ENCODE results near the gene RNF168.
"Not testable (repeated sequence)": the region's sequence is repeated elsewhere in the genome, so short reads cannot be mapped to it uniquely, and the experiment has no call there.

The RNF168 gene

DNA sequence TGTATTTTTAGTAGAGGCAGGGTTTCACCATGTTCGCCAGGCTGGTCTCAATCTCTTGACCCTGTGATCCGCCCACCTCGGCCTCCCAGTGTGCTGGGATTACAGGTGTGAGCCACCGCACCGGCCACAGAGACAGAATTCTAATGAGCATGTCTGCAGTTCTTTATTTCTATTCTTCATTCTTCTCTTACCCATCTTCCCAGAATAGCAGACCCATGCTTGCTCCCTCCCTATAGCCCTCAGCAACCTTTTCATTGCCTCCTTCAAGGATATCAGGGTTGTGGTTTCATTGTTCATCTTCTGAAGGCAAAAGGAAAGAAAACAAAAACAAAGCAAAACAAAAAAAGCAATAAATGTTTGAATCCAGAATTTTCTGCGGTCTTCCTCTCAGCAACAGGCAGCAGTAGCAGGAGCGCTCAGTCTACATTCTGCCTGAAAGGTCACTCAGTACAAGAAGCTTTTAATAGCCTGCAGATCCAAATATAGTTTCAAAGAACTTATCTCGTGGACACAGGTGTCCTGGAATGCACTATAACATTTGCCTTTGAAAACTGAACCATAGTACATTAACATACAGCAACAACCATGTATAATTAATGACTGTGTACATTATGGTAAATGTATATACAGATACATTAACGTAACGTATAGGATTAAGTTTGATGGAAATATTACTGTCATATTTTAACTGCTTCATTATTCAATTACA, 11.5 kb upstream of the RNF168 start, which contains the start of gene SMCO1:
TSS of gene SMCO1 (minus strand) at position 434 of the 709 bp plus-strand sequence. CDS start at position 297, 137 bp downstream.
- DNase-seq = no peak

DNA sequence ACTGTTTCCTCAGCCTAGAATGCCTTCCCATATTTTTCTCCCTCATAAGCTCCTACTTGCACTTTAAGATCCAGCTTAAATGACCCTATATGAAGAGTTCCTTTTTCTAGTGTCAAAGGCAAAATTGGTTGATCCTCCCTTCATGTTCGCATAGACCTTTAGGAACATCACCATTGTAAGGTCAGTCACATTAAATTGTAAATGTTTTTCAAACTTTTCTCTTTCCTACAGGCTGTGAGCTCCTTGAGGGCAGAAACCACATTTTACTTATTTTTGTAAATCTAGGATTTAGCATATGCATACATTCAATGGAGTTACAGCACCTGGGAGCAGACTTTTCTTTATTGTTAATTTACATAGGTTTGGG, 10.8 kb upstream of the RNF168 start:
- no peak for DNase-seq

DNA sequence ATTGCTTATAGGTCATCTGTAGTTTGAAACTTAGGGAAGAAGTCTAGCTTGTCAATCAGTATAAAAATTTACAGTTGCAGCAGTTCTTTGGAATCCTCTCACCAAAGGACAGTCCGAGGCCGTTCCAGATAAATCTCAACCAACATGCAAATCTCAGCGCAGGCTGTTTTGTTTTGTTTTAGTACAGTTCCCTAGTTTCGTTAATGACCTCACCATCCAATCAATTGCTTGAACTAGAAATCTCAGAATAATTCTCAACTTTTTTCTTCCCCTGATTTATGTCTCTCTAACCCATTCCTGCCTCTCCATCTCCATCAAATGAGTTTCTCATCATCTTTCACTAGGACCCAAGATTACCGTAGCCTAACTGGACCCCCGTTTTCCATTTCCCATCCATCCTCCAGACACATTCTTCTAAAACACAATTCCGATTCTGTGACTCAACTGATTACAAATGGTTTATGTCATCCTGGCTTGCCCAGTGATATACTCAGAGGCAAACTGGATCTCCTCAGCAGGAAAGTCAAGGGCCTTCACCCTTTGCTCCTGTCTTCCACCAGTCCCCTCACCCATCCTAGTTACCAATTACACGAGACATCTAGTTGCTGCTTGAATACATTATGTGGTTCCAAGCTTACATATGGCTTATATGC, 10.3 kb upstream of the RNF168 start:
- no peak for DNase-seq

DNA sequence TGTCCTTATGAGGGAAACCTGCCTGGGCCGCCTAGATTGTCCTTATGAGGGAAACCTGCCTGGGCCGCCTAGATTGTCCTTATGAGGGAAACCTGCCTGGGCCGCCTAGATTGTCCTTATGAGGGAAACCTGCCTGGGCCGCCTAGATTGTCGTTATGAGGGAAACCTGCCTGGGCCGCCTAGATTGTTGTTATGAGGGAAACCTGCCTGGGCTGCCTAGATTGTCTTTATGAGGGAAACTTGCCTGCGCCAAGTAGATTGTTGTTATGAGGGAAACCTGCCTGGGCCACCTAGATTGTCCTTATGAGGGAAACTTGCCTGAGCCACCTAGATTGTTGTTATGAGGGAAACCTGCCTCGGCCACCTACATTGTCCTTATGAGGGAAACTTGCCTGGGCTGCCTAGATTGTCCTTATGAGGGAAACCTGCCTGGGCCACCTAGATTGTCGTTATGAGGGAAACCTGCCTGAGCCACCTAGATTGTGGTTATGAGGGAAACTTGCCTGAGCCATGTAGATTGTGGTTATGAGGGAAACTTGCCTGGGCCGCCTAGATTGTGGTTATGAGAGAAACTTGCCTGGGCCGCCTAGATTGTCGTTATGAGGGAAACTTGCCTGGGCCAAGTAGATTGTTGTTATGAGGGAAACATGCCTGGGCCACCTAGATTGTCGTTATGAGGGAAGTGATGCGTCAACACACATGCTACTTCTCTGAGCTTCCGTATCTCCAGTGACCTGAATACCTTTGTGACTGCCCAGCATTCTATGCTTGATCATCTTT, 8.3 kb upstream of the RNF168 start:
- not testable (repeated sequence) for DNase-seq

DNA sequence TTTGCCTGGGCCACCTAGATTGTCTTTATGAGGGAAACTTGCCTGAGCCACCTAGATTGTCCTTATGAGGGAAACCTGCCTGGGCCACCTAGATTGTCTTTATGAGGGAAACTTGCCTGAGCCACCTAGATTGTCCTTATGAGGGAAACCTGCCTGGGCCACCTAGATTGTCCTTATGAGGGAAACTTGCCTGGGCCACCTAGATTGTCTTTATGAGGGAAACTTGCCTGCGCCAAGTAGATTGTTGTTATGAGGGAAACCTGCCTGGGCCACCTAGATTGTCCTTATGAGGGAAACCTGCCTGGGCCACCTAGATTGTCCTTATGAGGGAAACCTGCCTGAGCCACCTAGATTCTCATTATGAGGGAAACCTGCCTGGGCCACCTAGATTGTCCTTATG, 7.5 kb upstream of the RNF168 start:
- not testable (repeated sequence) for DNase-seq

DNA sequence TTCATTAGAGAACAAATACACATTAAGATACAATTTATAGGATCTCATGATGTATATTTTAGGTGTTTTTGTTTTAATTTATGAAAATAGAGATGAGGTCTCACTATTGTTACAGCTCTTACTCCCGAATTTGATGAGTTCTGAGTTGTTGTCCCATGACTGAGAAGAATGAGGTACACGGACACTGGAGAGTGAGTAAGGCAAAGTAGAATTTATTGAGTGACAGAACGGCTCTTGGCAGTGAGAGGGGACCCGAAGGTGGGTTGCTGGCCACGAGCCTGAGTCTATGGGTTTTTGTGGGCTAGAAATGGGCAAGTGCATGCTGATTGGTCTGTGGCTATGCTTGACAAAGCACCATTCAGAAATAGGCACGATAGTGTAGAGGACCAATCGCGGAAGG, 3.1 kb upstream of the RNF168 start:
- DNase-seq = no peak

DNA sequence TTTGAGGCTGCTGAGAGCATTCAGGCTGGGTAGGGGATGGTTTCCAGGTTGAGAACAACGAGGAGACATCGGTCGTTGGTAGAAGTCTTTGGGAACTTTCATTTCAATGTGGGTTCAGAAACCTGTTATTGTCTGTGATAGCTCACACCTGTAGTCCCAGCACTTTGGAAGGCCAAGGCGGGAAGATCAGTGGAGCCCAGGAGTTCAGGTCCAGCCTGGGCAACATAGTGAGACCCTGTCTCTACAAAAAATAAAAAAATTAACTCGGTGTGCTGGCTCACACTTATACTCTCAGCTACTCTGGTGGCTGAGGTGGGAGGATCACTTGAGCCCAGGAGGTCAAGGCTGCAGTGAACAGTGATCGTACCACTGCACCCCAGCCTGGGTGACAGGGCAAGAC, 988 bp upstream of the RNF168 start:
- DNase-seq = no peak

DNA sequence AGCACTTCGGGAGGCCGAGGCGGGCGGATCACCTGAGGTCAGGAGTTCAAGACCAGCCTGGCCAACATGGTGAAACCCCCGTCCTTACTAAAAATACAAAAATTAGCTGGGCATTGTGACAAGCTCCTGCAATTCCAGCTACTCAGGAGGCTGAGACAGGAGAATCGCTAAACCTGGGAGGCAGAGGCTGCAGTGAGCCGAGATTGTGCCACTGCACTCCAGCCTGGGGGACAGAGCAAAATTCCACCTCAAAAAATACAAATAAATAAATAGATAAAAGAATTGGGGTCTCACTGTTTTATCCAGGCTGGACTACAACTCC, 470 bp upstream of the RNF168 start:
- not testable (repeated sequence) for DNase-seq

DNA sequence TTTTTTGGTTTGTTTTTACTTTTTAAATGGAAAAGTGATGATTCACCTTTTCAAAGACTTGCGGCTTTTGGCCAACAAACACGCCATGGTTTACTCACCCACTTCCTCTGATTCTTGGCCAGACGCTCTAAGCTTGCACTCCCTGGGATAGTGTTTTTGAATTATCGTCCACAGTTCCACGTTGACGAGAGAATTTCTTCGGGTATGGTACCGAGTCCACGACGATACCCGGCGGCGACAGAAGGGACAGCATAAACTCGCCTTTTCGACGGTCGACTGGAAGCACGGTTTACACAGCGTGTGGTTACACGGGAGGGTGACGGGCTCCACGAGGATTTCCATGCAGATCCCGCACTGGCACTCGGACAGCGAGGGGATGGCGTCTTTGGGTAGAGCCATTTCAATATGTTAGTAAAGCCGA, 783 bp downstream of the RNF168 start:
- peak; percentile 84 for DNase-seq

DNA sequence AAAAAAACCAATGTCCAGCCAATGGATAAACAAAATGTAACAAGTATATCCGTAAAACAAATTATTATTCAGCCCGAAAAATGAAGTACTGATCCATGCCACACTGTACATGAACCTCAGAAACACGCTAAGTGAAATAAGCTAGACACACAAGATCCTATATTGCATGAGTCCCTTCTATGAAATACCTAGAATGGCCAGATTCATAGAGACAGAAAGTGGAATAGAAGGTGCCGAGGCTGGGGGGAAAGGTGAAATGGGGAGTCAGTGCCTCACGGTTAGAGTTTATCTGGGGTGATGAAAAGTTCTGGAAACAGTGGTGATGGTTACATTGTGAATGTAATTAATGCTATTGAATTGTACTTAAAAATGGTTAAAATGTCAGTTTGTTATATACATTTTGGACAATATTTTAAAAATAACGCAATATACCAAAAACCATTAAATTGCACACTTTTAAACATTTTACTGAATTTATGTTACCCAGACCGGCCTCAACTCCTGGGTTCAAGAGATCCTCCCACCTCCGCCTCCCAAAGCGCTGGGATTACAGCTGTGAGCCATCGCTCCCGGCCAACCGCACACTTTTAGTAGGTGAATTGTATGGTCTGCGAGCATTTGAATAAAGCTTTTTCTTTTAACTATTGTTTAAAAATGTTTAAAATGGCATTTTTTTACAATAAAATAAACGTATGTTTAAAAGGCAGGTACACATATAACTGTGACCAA, 2.1 kb downstream of the RNF168 start:
- DNase-seq = peak; percentile 35

DNA sequence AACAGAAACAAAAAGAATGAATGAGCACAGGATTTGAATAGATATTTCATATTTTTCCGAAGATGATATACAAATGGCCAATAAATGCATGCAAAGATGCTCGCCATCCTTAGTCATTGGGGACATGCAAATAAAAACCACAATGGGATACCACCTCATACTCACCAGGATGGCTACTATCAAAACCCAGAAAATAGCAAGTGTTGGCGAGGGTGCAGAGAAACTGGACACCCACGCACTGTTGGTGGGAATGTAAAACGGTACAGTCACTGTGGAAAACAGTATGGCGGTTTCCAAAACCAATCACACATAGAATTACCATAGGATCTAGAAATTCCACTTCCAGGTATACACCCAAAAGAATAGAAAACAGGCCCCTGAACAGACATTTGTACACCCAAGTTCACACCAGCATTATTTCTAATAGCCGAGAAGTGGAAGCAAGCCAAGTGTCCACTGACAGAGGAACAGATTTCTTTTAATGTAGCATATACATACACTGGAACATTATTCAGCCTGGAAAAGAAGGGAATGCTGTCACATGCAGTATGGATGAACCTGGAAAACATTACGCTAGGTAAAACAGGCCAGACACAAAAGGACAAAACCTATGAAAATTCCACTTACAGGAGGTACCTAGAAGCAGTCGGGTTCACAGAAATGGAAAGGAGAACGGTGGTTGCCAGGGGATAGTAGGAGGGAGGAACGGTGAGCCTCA, 3.6 kb downstream of the RNF168 start:
- no peak for DNase-seq

DNA sequence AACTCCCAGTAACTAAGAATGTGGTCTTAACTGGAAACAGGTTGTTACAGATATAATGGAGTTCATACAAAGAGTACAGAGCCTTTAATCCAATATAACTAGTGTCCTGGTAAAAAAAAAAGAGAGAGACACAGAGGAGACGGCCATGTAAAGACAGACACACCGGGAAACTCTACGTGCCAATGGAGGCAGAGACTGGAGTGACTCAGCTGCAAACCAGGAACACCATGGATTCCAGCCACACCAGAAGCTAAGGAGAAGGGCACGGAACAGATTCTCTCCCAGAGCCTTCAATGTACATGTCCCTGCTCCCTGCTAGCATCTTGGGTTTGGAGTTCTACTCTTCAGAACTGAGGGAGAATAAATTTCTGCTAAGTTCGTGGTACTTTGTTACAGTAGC, 4.5 kb downstream of the RNF168 start:
- peak; percentile 11 for DNase-seq

DNA sequence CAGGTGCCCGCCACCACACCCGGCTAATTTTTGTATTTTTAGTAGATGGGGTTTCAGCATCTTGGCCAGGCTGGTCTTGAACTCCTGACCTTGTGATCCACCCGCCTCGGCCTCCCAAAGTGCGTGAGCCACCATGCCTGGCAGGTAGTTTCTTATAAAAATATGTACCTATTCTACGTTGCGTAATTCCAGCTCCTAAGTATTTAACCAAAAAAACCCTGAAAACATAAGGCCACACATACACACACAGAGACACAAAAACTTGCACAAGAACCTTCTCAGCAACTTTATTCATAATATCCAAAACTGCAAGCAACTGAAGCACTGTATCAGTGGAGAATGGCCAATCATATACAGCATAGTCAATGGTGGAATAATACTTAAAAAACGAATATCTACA, 5.3 kb downstream of the RNF168 start:
- DNase-seq = no peak

DNA sequence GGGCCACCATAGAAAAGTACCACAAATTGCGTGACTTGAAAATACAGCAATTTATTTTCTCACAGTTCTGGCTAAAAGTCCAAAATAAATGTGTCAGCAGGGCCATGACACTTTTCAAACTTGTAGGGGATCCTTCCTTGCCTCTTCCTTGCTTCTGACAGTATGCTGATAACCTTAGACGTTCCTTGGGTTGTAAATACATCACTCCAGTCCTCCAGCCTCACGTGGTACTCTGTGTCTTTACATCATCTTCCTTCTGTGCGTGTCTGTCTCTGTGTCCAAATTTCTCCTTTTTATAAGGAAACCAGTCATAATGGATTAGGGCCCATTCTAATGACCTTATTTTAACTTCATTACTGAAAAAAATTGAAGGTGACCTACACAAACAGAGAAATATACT, 7.4 kb downstream of the RNF168 start:
- DNase-seq = no peak

DNA sequence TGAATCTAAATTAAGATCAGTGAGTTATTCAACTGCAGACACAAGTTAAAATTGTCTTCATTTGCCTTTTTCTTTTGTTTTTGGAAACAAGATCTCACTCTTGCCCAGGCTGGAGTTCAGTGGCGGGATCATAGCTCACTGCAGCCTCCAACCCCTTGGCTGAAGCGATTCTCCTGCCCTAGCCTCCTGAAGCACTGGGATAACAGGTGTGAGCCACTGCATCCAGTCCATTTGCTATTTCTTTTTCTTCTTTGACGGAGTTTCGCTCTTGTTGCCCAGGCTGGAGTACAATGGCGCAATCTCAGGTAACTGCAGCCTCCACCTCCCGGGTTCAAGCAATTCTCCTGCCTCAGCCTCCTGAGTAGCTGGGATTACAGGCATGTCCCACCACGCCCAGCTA, 10.3 kb downstream of the RNF168 start:
- DNase-seq = no peak

DNA sequence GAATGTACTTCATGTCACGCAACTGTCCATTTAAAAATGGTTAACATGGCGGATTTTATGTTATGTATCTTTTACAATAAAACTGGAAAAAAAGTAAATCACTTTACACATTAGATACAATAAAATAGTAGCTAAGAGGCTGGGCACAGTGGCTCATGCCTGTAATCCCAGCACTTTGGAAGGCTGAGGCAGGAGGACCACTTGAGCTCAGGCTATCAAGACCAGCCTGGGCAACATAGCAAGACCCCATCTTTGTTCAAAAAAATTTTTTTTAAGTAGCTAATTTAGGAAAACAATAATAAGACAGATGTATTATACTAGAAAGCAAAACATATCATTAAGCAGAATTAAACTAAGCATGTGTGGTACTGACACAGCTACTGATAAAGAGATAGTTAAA, 11.5 kb downstream of the RNF168 start:
- DNase-seq = no peak

DNA sequence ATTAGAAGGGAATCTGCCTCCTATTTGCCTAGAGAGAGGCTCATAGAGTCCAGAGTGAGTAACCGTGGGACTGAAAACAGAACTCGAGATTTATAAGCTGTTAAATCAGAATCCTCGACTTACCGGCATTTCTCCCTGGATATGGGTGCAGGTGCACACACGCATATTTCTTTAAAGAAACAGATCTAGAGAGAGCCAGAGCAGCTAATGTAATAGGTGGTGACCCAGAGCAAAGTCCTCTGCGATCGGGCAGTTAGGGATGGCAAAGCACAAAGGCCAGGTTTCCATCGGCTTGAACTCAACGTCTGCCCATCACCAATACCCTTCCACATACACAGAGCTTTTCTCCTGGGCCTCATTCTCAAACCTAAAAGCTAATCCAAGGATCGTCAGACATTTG, 13.8 kb downstream of the RNF168 start:
- no peak for DNase-seq

DNA sequence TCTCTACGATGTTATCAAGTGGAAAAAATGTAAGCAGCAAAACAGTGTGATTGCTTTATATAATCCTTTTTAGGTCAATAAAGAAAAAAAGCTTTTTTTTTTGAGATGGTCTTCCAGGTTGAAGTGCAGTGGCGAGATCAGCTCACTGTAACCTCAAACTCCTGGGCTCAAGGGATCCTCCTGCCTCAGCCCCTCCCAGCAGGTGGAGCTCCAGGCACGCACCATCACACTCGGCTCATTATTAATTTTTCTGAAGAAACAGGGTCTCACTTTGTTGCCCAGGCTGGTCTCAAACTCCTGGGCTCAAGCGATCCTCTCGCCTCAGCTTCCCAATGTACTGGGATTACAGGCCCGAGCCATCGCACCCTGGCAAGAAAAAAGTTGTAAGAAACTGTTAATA, 17.3 kb downstream of the RNF168 start:
- no peak for DNase-seq

DNA sequence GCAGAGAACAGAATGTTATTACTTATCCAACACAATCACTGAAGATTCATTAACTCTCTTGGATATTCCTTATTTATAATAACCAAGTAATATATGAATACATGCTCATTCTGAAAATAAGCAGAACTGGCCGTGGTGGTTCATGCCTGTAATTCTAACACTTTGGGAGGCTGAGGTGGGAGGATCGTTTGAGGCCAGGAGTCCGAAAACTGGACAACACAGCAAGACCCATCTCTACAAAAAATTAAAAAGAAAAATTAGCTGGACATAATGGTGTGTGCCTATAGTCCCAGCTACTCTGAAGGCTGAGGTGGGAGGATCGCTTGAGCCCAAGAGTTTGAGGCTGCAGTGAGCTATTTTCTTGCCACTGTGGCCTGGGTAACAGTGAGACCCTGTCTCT, 25.9 kb downstream of the RNF168 start:
- DNase-seq = no peak

DNA sequence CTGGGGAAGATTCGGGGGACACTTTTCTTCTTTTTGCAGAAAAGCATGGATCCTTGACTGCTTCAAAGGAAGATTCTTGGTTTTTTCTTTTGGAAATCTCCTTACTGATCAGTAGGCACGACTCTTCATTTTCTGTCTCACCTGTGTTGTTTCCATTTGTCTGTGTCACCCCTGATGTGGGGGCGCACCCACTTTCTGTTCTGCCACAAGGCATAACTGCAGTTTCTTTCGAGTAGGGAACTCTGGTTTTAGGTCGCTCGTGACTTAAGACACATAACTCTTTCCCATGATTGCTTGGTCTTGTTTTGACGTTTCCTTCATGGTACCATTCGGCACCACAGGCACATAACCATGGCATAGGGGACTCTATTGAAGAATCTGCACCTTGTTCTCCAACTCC, 31.3 kb downstream of the RNF168 start:
- DNase-seq = no peak

DNA sequence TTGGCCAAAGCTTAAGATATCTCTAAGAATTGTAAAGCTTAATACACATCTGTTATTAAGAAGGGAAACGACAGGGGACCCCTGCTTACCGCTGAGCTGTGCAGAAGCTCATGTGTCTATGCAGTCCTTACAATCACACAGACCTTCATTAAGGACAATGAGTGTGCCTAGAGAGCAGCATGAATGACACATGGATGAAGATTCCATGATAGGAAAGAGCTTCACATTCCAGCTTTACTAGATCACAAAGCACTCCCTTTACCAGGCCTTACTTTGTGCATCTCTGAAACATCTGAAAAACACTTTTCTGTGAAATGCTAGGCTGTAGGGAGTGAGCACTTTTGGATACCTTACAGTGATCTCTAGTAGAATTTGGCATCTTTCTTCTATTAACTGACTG, 32.0 kb downstream of the RNF168 start:
- DNase-seq = peak; percentile 41

DNA sequence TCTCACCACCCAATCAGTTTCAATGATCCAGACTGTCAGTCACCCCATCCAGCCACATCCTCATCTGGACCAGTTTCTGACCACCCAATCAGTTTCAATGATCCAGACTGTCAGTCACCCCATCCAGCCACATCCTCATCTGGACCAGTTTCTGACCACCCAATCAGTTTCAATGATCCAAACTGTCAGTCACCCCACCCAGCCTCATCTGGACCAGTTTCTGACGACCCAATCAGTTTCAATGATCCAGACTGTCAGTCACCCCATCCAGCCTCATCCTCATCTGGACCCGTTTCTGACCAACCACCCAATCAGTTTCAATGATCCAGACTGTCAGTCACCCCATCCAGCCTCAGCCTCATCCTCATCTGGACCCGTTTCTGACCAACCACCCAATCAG, 33.4 kb downstream of the RNF168 start:
- DNase-seq = not testable (repeated sequence)

DNA sequence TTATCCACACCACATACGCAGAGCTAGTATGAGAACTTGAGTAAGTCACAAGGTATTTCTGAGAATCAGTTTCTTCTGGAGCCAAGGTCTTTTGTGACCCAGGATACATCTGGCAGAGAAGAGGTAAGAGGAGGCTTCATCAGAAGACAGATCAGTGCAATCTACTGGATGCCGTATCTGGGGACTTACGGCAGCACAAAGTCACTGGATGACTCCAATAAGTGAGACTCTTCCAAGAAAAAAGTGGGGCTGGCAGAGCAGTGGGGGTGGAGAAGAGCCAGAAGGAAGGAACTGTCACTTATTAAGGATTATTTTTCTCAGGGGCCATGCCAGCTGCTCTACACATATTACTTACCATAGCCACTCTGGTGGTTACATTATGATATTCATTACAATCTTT, 39.8 kb downstream of the RNF168 start:
- no peak for DNase-seq
